GM12892 (cell line): Measurements from ENCODE around the gene ST7.

Experiments used
- POLR2A ChIP-seq: IDR thresholded peaks from 2 replicates; pipeline ENCODE4 v1.6.1; 2011; ENCODE audit warnings: low read depth, low read length, control low read depth
- POLR2AphosphoS5 ChIP-seq: IDR thresholded peaks from 2 replicates; pipeline ENCODE4 v1.6.1; 2011; ENCODE audit warnings: low read depth, low read length, control low read depth
- TAF1 ChIP-seq: IDR thresholded peaks from 2 replicates; pipeline ENCODE4 v1.6.1; 2011; ENCODE audit warnings: low read depth, mild to moderate bottlenecking, control low read depth, low read length, borderline replicate concordance

DNA sequence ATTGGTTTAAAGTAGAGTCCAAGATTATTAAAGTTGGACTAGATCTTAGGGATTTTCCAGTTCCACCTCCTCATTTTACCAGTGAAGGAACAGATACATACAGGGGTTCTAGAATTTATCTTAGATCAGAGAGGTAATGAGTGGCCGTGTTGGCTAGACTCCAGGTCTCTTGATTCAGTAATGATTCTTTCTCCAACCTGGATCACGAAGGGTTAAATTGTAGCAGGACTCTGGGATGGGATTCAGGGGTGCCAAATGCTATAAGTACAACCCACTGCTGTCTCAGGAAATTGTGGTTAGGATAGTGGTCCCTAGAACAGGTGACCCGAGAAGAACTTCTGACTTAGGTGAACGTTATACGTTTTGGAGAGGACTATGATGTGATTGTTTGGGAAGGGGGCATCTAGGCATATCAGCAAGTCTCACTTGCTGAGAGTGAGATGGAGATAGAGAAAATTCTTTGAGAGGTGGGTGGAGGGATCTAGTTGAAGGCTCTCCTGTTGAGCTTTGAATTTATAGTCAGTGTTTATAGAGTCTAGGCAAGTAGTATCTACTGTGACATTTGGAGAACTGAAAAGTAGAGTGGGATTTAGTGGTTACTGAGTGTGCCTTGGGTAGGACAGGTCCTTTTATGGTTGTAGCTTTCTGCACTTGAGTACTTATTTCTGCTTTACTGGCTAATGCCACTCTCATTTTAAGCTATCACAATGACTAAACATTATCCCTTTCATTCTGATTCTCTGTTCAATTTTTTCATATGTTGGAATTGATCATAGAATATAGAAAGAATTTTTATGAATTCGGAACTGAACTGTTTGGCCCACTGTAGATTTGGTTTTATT, 58.3 kb downstream of the ST7 start:
- 0 out of 2 replicates have a peak, but pooled peaks have one; percentile 46 for TF ChIP-seq POLR2A
- no peak; the same call in 1 of the 2 replicates for TF ChIP-seq POLR2AphosphoS5
- TF ChIP-seq TAF1 = 0 out of 2 replicates have a peak, but pooled peaks have one; percentile 20
